Vagina (tissue), 2 donors: Measurements from ENCODE around the gene PHLDA2. TPM values are rescaled to one million over a fixed set of nuclear protein-coding genes. Genes with fewer than 3 reads are reported as not detected.
A peak's percentile ranks its signal among the peaks of the same experiment; 100 is the strongest.

ENCODE experiments used
- DNase-seq, 2 donors: peaks; one replicate each; pipeline ENCODE4 v3.0.0-alpha.2; 2017; ENCODE audit errors: extremely low spot score in 2 of 2
- H3K27ac ChIP-seq: fragments of 200-600 bp; sonication (generic); one replicate; pipeline ENCODE4 v1.5.1; 2019
- H3K27me3 ChIP-seq: fragments of 200-600 bp; sonication (generic); one replicate; pipeline ENCODE4 v1.5.1; 2019
- H3K36me3 ChIP-seq, 2 donors: fragments of 200-600 bp; sonication (generic); one replicate each; pipeline ENCODE4 v1.5.1; 2017 to 2019
- H3K4me1 ChIP-seq: fragments of 200-600 bp; sonication (generic); one replicate; pipeline ENCODE4 v1.5.1; 2019
- H3K4me3 ChIP-seq, 2 donors: fragments of 200-600 bp; sonication (generic); 1 replicate in 1 of 2; 2 replicates in 1 of 2; pipeline ENCODE4 v1.5.1; 2016 to 2019
- H3K9me3 ChIP-seq: fragments of 200-600 bp; sonication (generic); one replicate; pipeline ENCODE4 v1.5.1; 2019
- CTCF ChIP-seq, 3 experiments: fragments of 450-650 bp in 2 of 3; fragments of 200-600 bp in 1 of 3; sonication (generic) in 1 of 3; IDR thresholded peaks; one replicate each; pipeline ENCODE4 v1.5.1; 2017 to 2019; ENCODE audit warnings: antibody characterized with exemption in 3 of 3, mild to moderate bottlenecking in 2 of 3, moderate library complexity in 2 of 3
- POLR2A ChIP-seq, 2 donors: fragments of 450-650 bp; IDR thresholded peaks; one replicate each; pipeline ENCODE4 v1.6.1; 2017; ENCODE audit warnings: antibody characterized with exemption in 2 of 2, mild to moderate bottlenecking in 2 of 2, moderate library complexity in 2 of 2
- POLR2AphosphoS5 ChIP-seq, 2 donors: sonication (generic); formaldehyde crosslinking; IDR thresholded peaks; one replicate each; pipeline ENCODE4 v1.9.0; 2017; ENCODE audit warnings: antibody characterized with exemption in 2 of 2, mild to moderate bottlenecking in 2 of 2, low read depth in 1 of 2; ENCODE audit not compliant: insufficient read depth in 1 of 2
- intact Hi-C: fragments of 100-400 bp; cut with DNase I; formaldehyde crosslinking; loops from one replicate; pipeline ENCODE4 v1.15.1; 2023
- small RNA-seq: library from RNA; depleted of rRNA; stranded (forward); fragments of <200 nt; gene quantifications from one replicate; pipeline ENCODE3, GENCODE V24; 2016
- total RNA-seq: library from RNA; depleted of rRNA; stranded (reverse); fragments of >200 nt; gene quantifications from one replicate; pipeline ENCODE4 v1.2.3, GENCODE V29; 2016

The PHLDA2 gene
- total RNA-seq, 1 donor from 2014 or later, result 43.5 TPM

- intact Hi-C loops, result no loop called here
- Histone ChIP-seq H3K4me3 (peak overlapping the region; percentile 25 to 73), H3K27me3 (no peaks in the 10 kb centered on the region), H3K9me3 (no peaks in the 10 kb centered on the region), H3K36me3 (no peaks in the 10 kb centered on the region), H3K4me1 (peaks cover 31% of the 10 kb centered on the region), H3K27ac (peak overlapping the region; percentile 90)
- TF ChIP-seq POLR2AphosphoS5 (IDR thresholded peaks at IDR 0.05; ENCODE audit: insufficient read depth in 1 of 2, low read depth in 1 of 2), result no peak
- no peak for DNase-seq
Observed at GRCh38 chr11:2882396-2883110, 46.7 kb downstream of the PHLDA2 start.

GRCh38 chr11:2881981-2882375 lies 47.2 kb downstream of the PHLDA2 start:
- Histone ChIP-seq H3K36me3 (no peaks in the 10 kb centered on the region), H3K27ac (no peak overlapping the region), H3K4me3 (no peak overlapping the region), H3K27me3 (no peaks in the 10 kb centered on the region), H3K9me3 (no peaks in the 10 kb centered on the region), H3K4me1 (peaks cover 31% of the 10 kb centered on the region)
- TF ChIP-seq CTCF (IDR thresholded peaks at IDR 0.05) (no peak), POLR2A (IDR thresholded peaks at IDR 0.05) (no peak), POLR2AphosphoS5 (IDR thresholded peaks at IDR 0.05; ENCODE audit: insufficient read depth in 1 of 2, low read depth in 1 of 2) (no peak)
- intact Hi-C loops, result no loop called here
- no peak for DNase-seq

- no peak overlapping the region for H3K4me3 ChIP-seq
- H3K36me3 ChIP-seq, result no peaks in the 10 kb centered on the region
- TF ChIP-seq POLR2AphosphoS5 (IDR thresholded peaks at IDR 0.05; ENCODE audit: insufficient read depth in 1 of 2, low read depth in 1 of 2) (no peak), CTCF (IDR thresholded peaks at IDR 0.05) (no peak), POLR2A (IDR thresholded peaks at IDR 0.05) (no peak)
- no peaks in the 10 kb centered on the region for H3K27me3 ChIP-seq
- DNase-seq, result no peak
- intact Hi-C loops, result no loop called here
- H3K9me3 ChIP-seq, result no peaks in the 10 kb centered on the region
- H3K27ac ChIP-seq, result no peak overlapping the region
- H3K4me1 ChIP-seq, result peaks cover 25% of the 10 kb centered on the region
Observed at GRCh38 chr11:2881076-2881980, 47.9 kb downstream of the PHLDA2 start.

GRCh38 chr11:2880646-2881045 lies 48.6 kb downstream of the PHLDA2 start:
- Histone ChIP-seq H3K27me3 (no peaks in the 10 kb centered on the region), H3K4me3 (no peak overlapping the region), H3K4me1 (peaks cover 22% of the 10 kb centered on the region), H3K27ac (no peak overlapping the region), H3K36me3 (no peaks in the 10 kb centered on the region), H3K9me3 (no peaks in the 10 kb centered on the region)
- TF ChIP-seq POLR2A (IDR thresholded peaks at IDR 0.05), result no peak
- no peak for TF ChIP-seq POLR2AphosphoS5 (IDR thresholded peaks at IDR 0.05; ENCODE audit: insufficient read depth in 1 of 2, low read depth in 1 of 2)
- TF ChIP-seq CTCF (IDR thresholded peaks at IDR 0.05), result no peak
- intact Hi-C loops, result no loop called here
- no peak for DNase-seq

GRCh38 chr11:2878782-2879181 lies 50.4 kb downstream of the PHLDA2 start:
- intact Hi-C loops, result loop anchor here (10.0 kb wide), 1 partner anchor 1024 kb away; the partner anchor contains the start of gene LSP1
- TF ChIP-seq POLR2AphosphoS5 (IDR thresholded peaks at IDR 0.05; ENCODE audit: insufficient read depth in 1 of 2, low read depth in 1 of 2), result no peak
- no peak for TF ChIP-seq POLR2A (IDR thresholded peaks at IDR 0.05)
- TF ChIP-seq CTCF (IDR thresholded peaks at IDR 0.05), result no peak
- H3K9me3 ChIP-seq, result no peaks in the 10 kb centered on the region

More at GRCh38 chr11:2878782-2879181, 50.4 kb downstream of the PHLDA2 start:
- Histone ChIP-seq H3K36me3 (no peaks in the 10 kb centered on the region), H3K27me3 (no peaks in the 10 kb centered on the region), H3K27ac (no peak overlapping the region), H3K4me1 (peaks cover 22% of the 10 kb centered on the region), H3K4me3 (no peak overlapping the region)
- DNase-seq, result no peak

Small RNAs within 50 kb of the gene (small RNA-seq; reads per million reads assigned to genes)
- 20.8 reads per million, percentile 95 among the genes with 10 or more reads in this experiment for gene SNORA54

Other genes starting within 250 kb of the PHLDA2 start
- 3.4 TPM for gene KCNQ1OT1, start 229.4 kb downstream of the PHLDA2 start, total RNA-seq
- gene CDKN1C, start 43.6 kb downstream of the PHLDA2 start, total RNA-seq, result 67.3 TPM
- 108 TPM for gene NAP1L4, start 62.9 kb upstream of the PHLDA2 start, total RNA-seq
- gene CARS1, start 128.0 kb upstream of the PHLDA2 start, total RNA-seq, result 26.0 TPM
- gene OSBPL5, start 235.9 kb upstream of the PHLDA2 start, total RNA-seq, result 88.4 TPM